ENCODE data around the gene SIRT4.

The SIRT4 gene

GRCh38 chr12:120301962-120302815, at the start of gene SIRT4:
SIRT4 (plus strand) TSS chr12:120302321; CDS start chr12:120303562, 1,241 bp downstream.
- DNase-seq: peak; percentile 90 to 97

GRCh38 chr12:120253313-120253712, 48.8 kb upstream of the SIRT4 start:
- peak; percentile 39 to 43 for DNase-seq

- DNase-seq: no peak
Measured at GRCh38 chr12:120254809-120255208, 47.3 kb upstream of the SIRT4 start.

- DNase-seq: no peak
Measured at GRCh38 chr12:120257041-120257821, 44.9 kb upstream of the SIRT4 start.

GRCh38 chr12:120258323-120258896, 43.7 kb upstream of the SIRT4 start:
- DNase-seq: no peak

- DNase-seq: no peak
Measured at GRCh38 chr12:120259418-120260202, 42.5 kb upstream of the SIRT4 start.

- no peak for DNase-seq
Measured at GRCh38 chr12:120260607-120261006, 41.5 kb upstream of the SIRT4 start.

- no peak for DNase-seq
Measured at GRCh38 chr12:120261951-120262851, 39.9 kb upstream of the SIRT4 start.

- DNase-seq: peak; percentile 43 to 44
Measured at GRCh38 chr12:120262852-120263747, 39.0 kb upstream of the SIRT4 start.

GRCh38 chr12:120263748-120264085, 38.4 kb upstream of the SIRT4 start:
- no peak for DNase-seq

GRCh38 chr12:120264086-120264903, 37.8 kb upstream of the SIRT4 start:
- no peak for DNase-seq

- no peak for DNase-seq
Measured at GRCh38 chr12:120264904-120265472, 37.1 kb upstream of the SIRT4 start.

GRCh38 chr12:120265473-120266179, 36.5 kb upstream of the SIRT4 start, which contains the start of gene PXN:
PXN (minus strand) TSS chr12:120265730; CDS start chr12:120265629, 101 bp downstream.
- peak; percentile 69 to 79 for DNase-seq

- DNase-seq: peak; percentile 55 to 83
Measured at GRCh38 chr12:120266180-120266870, 35.8 kb upstream of the SIRT4 start.

GRCh38 chr12:120267736-120268135, 34.4 kb upstream of the SIRT4 start:
- no peak for DNase-seq

GRCh38 chr12:120276734-120277133, 25.4 kb upstream of the SIRT4 start:
- no peak for DNase-seq

- DNase-seq: no peak
Measured at GRCh38 chr12:120278137-120279069, 23.7 kb upstream of the SIRT4 start.
